Measurements from ENCODE around the gene PSMD7. TPM values are rescaled to one million over a fixed set of nuclear protein-coding genes. Genes with fewer than 3 reads are reported as not detected.

Gene PSMD7
- total RNA-seq, 2 donors from 2014 or later, result 44.5 to 76.8 TPM

DNA sequence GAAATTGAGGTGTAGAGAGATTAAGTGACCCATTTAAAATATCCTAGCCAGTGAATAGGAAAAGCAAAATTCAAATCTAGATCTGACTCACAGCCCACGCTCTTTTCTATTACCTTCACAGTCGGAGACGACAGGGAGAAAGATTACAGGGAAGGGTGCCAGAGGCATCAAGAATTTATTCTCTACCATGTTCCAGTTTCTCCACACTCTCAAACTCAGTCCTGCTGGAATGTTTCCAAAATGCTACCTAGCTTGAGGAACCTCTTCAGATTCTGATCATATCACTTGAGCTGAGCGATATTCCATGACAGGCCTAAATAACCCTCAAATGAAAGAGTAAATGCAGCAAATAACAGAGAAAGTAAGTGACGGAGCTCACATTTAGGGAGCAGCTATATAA is 5.4 kb upstream of the PSMD7 start:
- H3K36me3 ChIP-seq, result no peaks in the 10 kb centered on the region
- no peak overlapping the region for H3K27ac ChIP-seq
- H3K9me3 ChIP-seq, result peaks cover 3% of the 10 kb centered on the region
- TF ChIP-seq, protein P1, sequence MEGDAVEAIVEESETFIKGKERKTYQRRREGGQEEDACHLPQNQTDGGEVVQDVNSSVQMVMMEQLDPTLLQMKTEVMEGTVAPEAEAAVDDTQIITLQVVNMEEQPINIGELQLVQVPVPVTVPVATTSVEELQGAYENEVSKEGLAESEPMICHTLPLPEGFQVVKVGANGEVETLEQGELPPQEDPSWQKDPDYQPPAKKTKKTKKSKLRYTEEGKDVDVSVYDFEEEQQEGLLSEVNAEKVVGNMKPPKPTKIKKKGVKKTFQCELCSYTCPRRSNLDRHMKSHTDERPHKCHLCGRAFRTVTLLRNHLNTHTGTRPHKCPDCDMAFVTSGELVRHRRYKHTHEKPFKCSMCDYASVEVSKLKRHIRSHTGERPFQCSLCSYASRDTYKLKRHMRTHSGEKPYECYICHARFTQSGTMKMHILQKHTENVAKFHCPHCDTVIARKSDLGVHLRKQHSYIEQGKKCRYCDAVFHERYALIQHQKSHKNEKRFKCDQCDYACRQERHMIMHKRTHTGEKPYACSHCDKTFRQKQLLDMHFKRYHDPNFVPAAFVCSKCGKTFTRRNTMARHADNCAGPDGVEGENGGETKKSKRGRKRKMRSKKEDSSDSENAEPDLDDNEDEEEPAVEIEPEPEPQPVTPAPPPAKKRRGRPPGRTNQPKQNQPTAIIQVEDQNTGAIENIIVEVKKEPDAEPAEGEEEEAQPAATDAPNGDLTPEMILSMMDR (IDR thresholded peaks at IDR 0.05), result no peak
- H3K27me3 ChIP-seq (replicated peaks; ENCODE audit: insufficient read depth), result no peaks in the 10 kb centered on the region
- no peak overlapping the region for H3K4me3 ChIP-seq
- DNase-seq (ENCODE audit: low spot score) (no peak), ATAC-seq (ENCODE audit: insufficient number of reproducible peaks, low FRiP score, low read depth) (no peak)
- H3K4me1 ChIP-seq (ENCODE audit: control insufficient read depth in 1 of 2, low read depth in 2 of 2), result peaks cover 0 to 11% of the 10 kb centered on the region in 2 donors

- ATAC-seq (ENCODE audit: insufficient number of reproducible peaks, low FRiP score, low read depth), result no peak
- no peak for DNase-seq (ENCODE audit: low spot score)
- no peaks in the 10 kb centered on the region for H3K36me3 ChIP-seq
- H3K4me1 ChIP-seq (ENCODE audit: control insufficient read depth in 1 of 2, low read depth in 2 of 2), result peaks cover 0 to 11% of the 10 kb centered on the region in 2 donors
- H3K4me3 ChIP-seq, result no peak overlapping the region
- H3K9me3 ChIP-seq, result peaks cover 3% of the 10 kb centered on the region
- H3K27ac ChIP-seq, result no peak overlapping the region
- TF ChIP-seq, protein P1 (IDR thresholded peaks at IDR 0.05), result no peak
- H3K27me3 ChIP-seq (replicated peaks; ENCODE audit: insufficient read depth), result no peaks in the 10 kb centered on the region
These were observed 4.9 kb upstream of the PSMD7 start for GRCh38 chr16:74291577-74292208.

GRCh38 chr16:74296104-74296431 is 546 bp upstream of the PSMD7 start:
- no peak for DNase-seq (ENCODE audit: low spot score)
- peak overlapping the region; percentile 86 to 87 for H3K27ac ChIP-seq
- TF ChIP-seq, protein P1 (IDR thresholded peaks at IDR 0.05), result no peak
- no peaks in the 10 kb centered on the region for H3K27me3 ChIP-seq (replicated peaks; ENCODE audit: insufficient read depth)
- H3K4me3 ChIP-seq, result peak overlapping the region; percentile 85
- no peak for ATAC-seq (ENCODE audit: insufficient number of reproducible peaks, low FRiP score, low read depth)
- peaks cover 13% of the 10 kb centered on the region for H3K36me3 ChIP-seq
- peaks cover 10 to 35% of the 10 kb centered on the region in 2 donors for H3K4me1 ChIP-seq (ENCODE audit: control insufficient read depth in 1 of 2, low read depth in 2 of 2)
- H3K9me3 ChIP-seq, result peaks cover 3% of the 10 kb centered on the region

DNA sequence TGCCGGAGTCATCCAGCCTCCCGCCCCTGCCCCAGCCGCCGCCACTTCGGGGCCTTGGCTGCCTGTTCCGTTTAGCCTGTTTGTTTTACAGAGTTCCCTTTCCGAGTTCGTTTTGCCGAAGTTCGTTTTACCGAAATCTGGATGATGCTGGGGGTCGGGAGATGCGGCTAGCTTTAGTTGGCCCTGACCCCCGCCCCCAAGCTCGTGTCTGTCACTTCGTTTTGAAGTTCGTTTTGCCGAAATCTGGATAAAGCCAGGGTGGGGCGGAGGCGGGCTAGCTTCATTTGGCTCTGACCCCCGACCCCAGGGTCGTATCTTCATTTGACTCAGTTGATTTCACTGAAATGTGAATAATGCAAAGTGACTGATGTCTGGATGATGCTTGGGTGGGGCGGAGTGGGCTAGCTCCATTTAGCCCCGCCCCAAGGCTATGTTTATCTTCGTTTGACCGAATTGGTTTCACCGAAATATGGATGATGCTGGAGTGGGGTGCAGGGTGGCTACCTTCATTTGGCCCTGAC is 591 bp downstream of the PSMD7 start:
- Histone ChIP-seq H3K9me3 (no peaks in the 10 kb centered on the region), H3K4me1 (ENCODE audit: control insufficient read depth in 1 of 2, low read depth in 2 of 2) (peaks cover 10 to 35% of the 10 kb centered on the region in 2 donors), H3K27me3 (replicated peaks; ENCODE audit: insufficient read depth) (no peaks in the 10 kb centered on the region), H3K27ac (peak overlapping the region; percentile 86 to 87), H3K36me3 (peaks cover 25% of the 10 kb centered on the region), H3K4me3 (peak overlapping the region; percentile 85)
- ATAC-seq (ENCODE audit: insufficient number of reproducible peaks, low FRiP score, low read depth) (peak; percentile 26), DNase-seq (ENCODE audit: low spot score) (peak; percentile 16)
- TF ChIP-seq, protein P1 (IDR thresholded peaks at IDR 0.05), result no peak

- H3K27me3 ChIP-seq (replicated peaks; ENCODE audit: insufficient read depth), result no peaks in the 10 kb centered on the region
- H3K36me3 ChIP-seq, result peaks cover 34% of the 10 kb centered on the region
- H3K9me3 ChIP-seq, result no peaks in the 10 kb centered on the region
- DNase-seq (ENCODE audit: low spot score) (no peak), ATAC-seq (ENCODE audit: insufficient number of reproducible peaks, low FRiP score, low read depth) (no peak)
- H3K4me1 ChIP-seq (ENCODE audit: control insufficient read depth in 1 of 2, low read depth in 2 of 2), result peaks cover 10 to 35% of the 10 kb centered on the region in 2 donors
- TF ChIP-seq, protein P1 (IDR thresholded peaks at IDR 0.05), result no peak
- peak overlapping the region in 1 of 2 donors; percentile 87 for H3K27ac ChIP-seq
- peak overlapping the region; percentile 85 for H3K4me3 ChIP-seq
These were observed 1.5 kb downstream of the PSMD7 start for GRCh38 chr16:74298104-74298503.
